NCI-H187 (cell line): Measurements from ENCODE around the gene COPS9.

Experiments used
- DNase-seq, 2 experiments: peaks; one replicate each; lab custom pipeline; 2025; lab: John Stamatoyannopoulos, UW

Gene COPS9

DNA sequence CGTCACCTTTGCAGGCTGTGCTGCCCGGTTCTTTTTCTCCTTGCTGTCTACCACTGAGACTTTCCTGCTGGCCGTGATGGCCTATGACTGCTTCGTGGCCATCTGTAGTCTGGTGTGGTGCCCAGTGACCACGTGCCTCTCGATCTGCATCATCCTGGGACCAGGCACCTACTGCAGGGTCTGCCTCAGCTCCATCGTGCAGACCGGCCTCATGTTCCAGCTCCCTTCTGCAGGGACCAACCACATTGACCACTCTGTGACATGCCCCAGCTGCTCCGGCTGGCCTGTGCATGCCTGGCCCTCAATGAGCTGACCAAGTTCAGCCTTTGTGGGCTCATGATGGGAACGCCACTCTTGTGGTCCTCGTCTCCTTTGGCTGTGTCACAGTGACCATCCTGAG is 26.7 kb downstream of the COPS9 start:
- no peak for DNase-seq

DNA sequence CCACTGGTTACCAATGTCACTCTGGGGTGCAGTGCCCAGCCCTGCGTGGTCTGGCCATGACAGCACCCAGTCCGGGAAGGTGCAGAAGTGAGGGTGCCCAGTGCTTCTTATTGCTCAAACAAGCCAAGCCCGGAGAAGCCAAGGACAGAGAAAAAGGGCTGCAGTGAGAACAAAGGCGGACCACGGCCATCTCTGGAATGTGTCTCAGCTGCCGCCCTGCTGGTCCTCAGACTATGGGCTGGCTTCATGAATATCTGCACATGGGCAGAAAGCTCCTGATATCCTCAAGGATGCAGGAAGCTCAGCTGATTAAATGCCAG is 28.7 kb downstream of the COPS9 start:
- no peak for DNase-seq

- DNase-seq, result no peak
Observed at GRCh38 chr2:240106765-240107476, 29.2 kb downstream of the COPS9 start.

DNA sequence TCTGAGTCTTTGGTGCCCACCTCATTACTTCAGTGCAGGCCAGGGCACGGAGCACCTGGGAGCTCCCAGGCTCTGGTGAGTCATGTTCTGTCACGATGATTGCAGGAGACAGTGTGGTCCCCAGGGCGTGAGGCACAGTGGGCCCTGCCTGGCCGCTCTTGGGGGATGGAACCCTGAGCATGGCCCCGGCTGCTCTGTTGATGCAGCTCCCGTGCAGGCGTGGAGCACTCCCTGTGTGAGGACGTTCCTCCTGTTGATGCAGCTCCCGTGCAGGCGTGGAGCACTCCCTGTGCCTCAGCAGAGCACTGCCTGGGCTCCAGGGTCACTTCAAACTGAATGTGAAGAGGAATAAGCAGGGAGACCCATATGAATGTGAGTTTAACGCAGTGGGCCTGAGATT is 30.1 kb downstream of the COPS9 start:
- DNase-seq, result no peak

- DNase-seq, result no peak
Observed at GRCh38 chr2:240103136-240103535, 33.0 kb downstream of the COPS9 start.

- no peak for DNase-seq
Observed at GRCh38 chr2:240098349-240098748, 37.8 kb downstream of the COPS9 start.

DNA sequence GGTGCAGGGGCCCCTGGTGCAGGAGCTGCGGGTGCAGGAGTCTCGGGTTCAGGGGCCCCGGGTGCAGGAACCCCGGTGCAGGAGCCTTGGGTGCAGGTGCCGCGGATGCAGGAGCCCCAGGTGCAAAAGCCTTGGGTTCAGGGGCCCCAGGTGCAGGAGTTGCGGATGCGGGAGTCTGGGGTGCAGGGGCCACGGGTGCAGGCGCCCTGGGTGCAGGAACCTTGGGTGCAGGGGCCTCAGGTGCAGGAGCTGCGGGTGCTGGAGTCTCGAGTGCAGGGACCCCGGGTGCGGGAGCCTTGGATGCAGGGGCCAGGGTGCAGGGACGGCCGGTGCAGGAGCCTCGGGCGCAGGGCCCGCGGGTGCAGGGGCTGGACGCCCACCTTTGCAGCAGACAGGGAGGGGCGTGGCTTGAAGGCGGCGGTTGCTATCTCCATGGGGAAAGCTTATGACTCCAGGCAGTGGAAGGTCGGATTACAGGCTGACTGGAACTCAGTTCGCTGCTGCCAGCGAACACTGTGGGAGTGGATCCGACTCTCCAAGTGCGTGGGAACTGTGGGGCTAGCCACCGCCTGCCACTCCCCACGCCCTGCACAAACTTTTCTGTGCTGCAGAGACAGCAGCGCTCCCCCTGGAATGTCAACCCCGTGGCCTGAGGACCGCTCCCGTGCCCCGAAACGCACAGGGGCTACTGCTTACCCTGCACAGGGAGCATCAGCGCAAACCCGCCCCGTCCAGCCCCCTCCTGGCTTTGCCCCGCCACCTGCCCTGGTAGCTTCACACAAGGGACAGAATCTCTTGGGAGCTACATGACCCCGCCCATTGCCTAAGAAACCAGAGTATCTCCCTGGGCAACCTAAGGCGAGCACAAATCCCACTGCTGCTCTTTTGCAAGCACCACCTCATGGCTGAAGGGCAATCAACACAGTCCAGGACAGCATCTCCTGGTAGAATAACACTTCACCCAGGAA is 40.3 kb downstream of the COPS9 start:
- no peak for DNase-seq

- DNase-seq, result no peak
Observed at GRCh38 chr2:240089306-240089705, 46.8 kb downstream of the COPS9 start.

GRCh38 chr2:240086563-240086962 is 49.5 kb downstream of the COPS9 start:
- no peak for DNase-seq
